ENCODE results near the gene EFHC2. TPM values are rescaled to one million over a fixed set of nuclear protein-coding genes. Genes with fewer than 3 reads are reported as not detected.

The EFHC2 gene
- polyA plus RNA-seq, 1 donor from 2014 or later = 0.22 TPM

GRCh38 chrX:44299177-44299576 lies 44.3 kb downstream of the EFHC2 start:
- Histone ChIP-seq H3K4me2 (ENCODE audit: low read length) (no peak overlapping the region), H4K20me1 (ENCODE audit: insufficient read depth) (no peaks in the 10 kb centered on the region)
- no peak for TF ChIP-seq TAF1 (IDR thresholded peaks at IDR 0.05; ENCODE audit: low read depth)
- TF ChIP-seq SMC3 (conservative IDR thresholded peaks at IDR 0.05; ENCODE audit: poor library complexity) = no peak
- no peak for TF ChIP-seq MXI1 (conservative IDR thresholded peaks at IDR 0.05; ENCODE audit: poor library complexity, severe bottlenecking)
- TF ChIP-seq EZH2 (IDR thresholded peaks at IDR 0.05; ENCODE audit: borderline replicate concordance, insufficient read depth, low read length, poor library complexity, severe bottlenecking) = no peak
- TF ChIP-seq EP300 (conservative IDR thresholded peaks at IDR 0.05; ENCODE audit: poor library complexity, severe bottlenecking) = no peak
- no peak for TF ChIP-seq POLR2AphosphoS5 (IDR thresholded peaks at IDR 0.05)
- no peak for TF ChIP-seq RAD21 (conservative IDR thresholded peaks at IDR 0.05)
- TF ChIP-seq REST (IDR thresholded peaks at IDR 0.05; ENCODE audit: borderline replicate concordance) = no peak
- no peak for TF ChIP-seq CTCF (IDR thresholded peaks at IDR 0.05; ENCODE audit: poor library complexity, severe bottlenecking)

GRCh38 chrX:44291468-44292092 lies 51.9 kb downstream of the EFHC2 start:
- Histone ChIP-seq H3F3A (ENCODE audit: insufficient read depth, low read length, poor library complexity, severe bottlenecking) (no peaks in the 10 kb centered on the region), H2AFZ (ENCODE audit: low read depth, low read length) (no peak overlapping the region), H3K9ac (ENCODE audit: low read length) (no peak overlapping the region), H3K9me3 (ENCODE audit: low read length) (no peaks in the 10 kb centered on the region), H3K27me3 (ENCODE audit: insufficient read depth, low read depth, low read length) (no peaks in the 10 kb centered on the region), H4K20me1 (ENCODE audit: insufficient read depth) (no peaks in the 10 kb centered on the region), H3K79me2 (replicated peaks; ENCODE audit: insufficient read depth, low read length) (no peaks in the 10 kb centered on the region), H3K9me2 (ENCODE audit: insufficient read depth, low read length) (no peaks in the 10 kb centered on the region), H3K4me3 (ENCODE audit: low read length) (no peak overlapping the region), H3K4me2 (ENCODE audit: low read length) (no peak overlapping the region), H3K27ac (ENCODE audit: low read length) (no peak overlapping the region), H3K36me3 (ENCODE audit: insufficient read depth, low read length) (no peaks in the 10 kb centered on the region)
- TF ChIP-seq EP300 (conservative IDR thresholded peaks at IDR 0.05; ENCODE audit: poor library complexity, severe bottlenecking) = no peak

More at GRCh38 chrX:44299177-44299576, 44.3 kb downstream of the EFHC2 start:
- Histone ChIP-seq H3K9ac (ENCODE audit: low read length) (no peak overlapping the region), H3K27ac (ENCODE audit: low read length) (no peak overlapping the region), H3K79me2 (replicated peaks; ENCODE audit: insufficient read depth, low read length) (no peaks in the 10 kb centered on the region), H3K4me3 (ENCODE audit: low read length) (no peak overlapping the region), H3K27me3 (ENCODE audit: insufficient read depth, low read depth, low read length) (no peaks in the 10 kb centered on the region), H2AFZ (ENCODE audit: low read depth, low read length) (no peak overlapping the region), H3F3A (ENCODE audit: insufficient read depth, low read length, poor library complexity, severe bottlenecking) (no peaks in the 10 kb centered on the region), H3K36me3 (ENCODE audit: insufficient read depth, low read length) (no peaks in the 10 kb centered on the region), H3K9me3 (ENCODE audit: low read length) (no peaks in the 10 kb centered on the region), H3K9me2 (ENCODE audit: insufficient read depth, low read length) (no peaks in the 10 kb centered on the region)
